Stomach (tissue), 4 donors: Measurements from ENCODE around the gene CLK1.

Source experiments
- EP300 ChIP-seq: sonication (generic); formaldehyde crosslinking; IDR thresholded peaks from one replicate; pipeline ENCODE4 v1.6.1; 2017; ENCODE audit warnings: antibody characterized with exemption
- POLR2A ChIP-seq, 4 donors: fragments of 450-650 bp; IDR thresholded peaks; one replicate each; pipeline ENCODE4 v1.6.1; 2016; ENCODE audit warnings: antibody characterized with exemption in 4 of 4, control low read depth in 2 of 4, mild to moderate bottlenecking in 1 of 4, moderate library complexity in 1 of 4
- TF ChIP-seq, protein P1 (sequence below), 7 experiments: fragments of 450-650 bp in 4 of 7; fragments of 200-600 bp in 3 of 7; sonication (generic) in 3 of 7; IDR thresholded peaks; one replicate each; pipeline ENCODE4 v1.5.1; 2016 to 2019; ENCODE audit warnings: antibody characterized with exemption in 7 of 7, control low read depth in 2 of 7, mild to moderate bottlenecking in 1 of 7

DNA sequence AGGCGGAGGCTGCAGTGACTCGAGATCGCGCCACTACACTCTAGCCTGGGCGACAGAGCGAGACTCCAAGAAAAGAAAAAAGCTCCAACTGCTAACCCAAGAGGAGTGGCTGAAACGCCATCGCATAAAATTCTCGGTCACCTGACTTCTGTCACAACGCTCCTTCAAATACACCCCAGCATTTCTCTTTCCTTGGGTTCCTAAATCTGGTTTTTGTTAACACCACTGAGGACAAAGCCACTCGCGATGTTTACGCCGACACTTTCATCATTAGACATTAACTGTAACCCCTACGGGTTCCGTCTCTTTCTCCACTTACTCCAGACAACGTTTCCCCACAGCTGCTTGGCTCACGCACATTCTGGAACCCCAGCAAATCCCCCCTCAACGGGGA, 679 bp downstream of the CLK1 start:
- TF ChIP-seq POLR2A (IDR thresholded peaks at IDR 0.05) (no peak), EP300 (no peak)
- TF ChIP-seq, protein P1, sequence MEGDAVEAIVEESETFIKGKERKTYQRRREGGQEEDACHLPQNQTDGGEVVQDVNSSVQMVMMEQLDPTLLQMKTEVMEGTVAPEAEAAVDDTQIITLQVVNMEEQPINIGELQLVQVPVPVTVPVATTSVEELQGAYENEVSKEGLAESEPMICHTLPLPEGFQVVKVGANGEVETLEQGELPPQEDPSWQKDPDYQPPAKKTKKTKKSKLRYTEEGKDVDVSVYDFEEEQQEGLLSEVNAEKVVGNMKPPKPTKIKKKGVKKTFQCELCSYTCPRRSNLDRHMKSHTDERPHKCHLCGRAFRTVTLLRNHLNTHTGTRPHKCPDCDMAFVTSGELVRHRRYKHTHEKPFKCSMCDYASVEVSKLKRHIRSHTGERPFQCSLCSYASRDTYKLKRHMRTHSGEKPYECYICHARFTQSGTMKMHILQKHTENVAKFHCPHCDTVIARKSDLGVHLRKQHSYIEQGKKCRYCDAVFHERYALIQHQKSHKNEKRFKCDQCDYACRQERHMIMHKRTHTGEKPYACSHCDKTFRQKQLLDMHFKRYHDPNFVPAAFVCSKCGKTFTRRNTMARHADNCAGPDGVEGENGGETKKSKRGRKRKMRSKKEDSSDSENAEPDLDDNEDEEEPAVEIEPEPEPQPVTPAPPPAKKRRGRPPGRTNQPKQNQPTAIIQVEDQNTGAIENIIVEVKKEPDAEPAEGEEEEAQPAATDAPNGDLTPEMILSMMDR (IDR thresholded peaks at IDR 0.05) = no peak
